ENCODE measurements around the gene POLH. TPM values are rescaled to one million over a fixed set of nuclear protein-coding genes. Genes with fewer than 3 reads are reported as not detected.
A peak's percentile ranks its signal among the peaks of the same experiment; 100 is the strongest.

POLH gene
- total and polyA plus RNA-seq, 9 of the 15 experiments (the other 6 are each of a cell fraction or from before 2014, with no cell fraction given) = 5.8 to 31.6 (median 20.6) TPM

- TF ChIP-seq NCOA1 (IDR thresholded peaks at IDR 0.05; ENCODE audit: low read depth) (peak; percentile 71; the same call in 1 of the 2 replicates), ZNF644 (tag; IDR thresholded peaks at IDR 0.05; ENCODE audit: low read depth) (no peak), E2F5 (CRISPR knock-in tag; IDR thresholded peaks at IDR 0.05) (peak; percentile 48; the same call in 1 of the 2 replicates), ZNF518B (CRISPR knock-in tag; IDR thresholded peaks at IDR 0.05) (no peak), ATF3 (IDR thresholded peaks at IDR 0.05) (no peak), ATF3 (CRISPR knock-in tag; conservative IDR thresholded peaks at IDR 0.05) (no peak; the same call in 1 of the 2 replicates), TRIM24 (IDR thresholded peaks at IDR 0.05) (peak; percentile 41 to 52; a peak in 3 of 4 replicates), BCOR (IDR thresholded peaks at IDR 0.05) (peak; percentile 84), XRCC3 (IDR thresholded peaks at IDR 0.05) (no peak), ZNF175 (CRISPR knock-in tag; IDR thresholded peaks at IDR 0.05; ENCODE audit: low read depth) (no peak), FOXJ3 (CRISPR knock-in tag; IDR thresholded peaks at IDR 0.05) (no peak), ZNF583 (CRISPR knock-in tag; IDR thresholded peaks at IDR 0.05) (no peak), MNT (conservative IDR thresholded peaks at IDR 0.05) (peak; percentile 87 to 90), ZNF239 (CRISPR knock-in tag; IDR thresholded peaks at IDR 0.05) (no peak), IRF1 (CRISPR knock-in tag; IDR thresholded peaks at IDR 0.05; ENCODE audit: borderline replicate concordance) (0 out of 2 replicates have a peak, but pooled peaks have one; percentile 7), ZNF232 (CRISPR knock-in tag; IDR thresholded peaks at IDR 0.05) (0 out of 2 replicates have a peak, but pooled peaks have one; percentile 34), ZNF717 (CRISPR knock-in tag; IDR thresholded peaks at IDR 0.05) (no peak), DDX20 (tag; IDR thresholded peaks at IDR 0.05; ENCODE audit: low read depth) (no peak), ELF4 (CRISPR knock-in tag; IDR thresholded peaks at IDR 0.05) (peak; percentile 92), COPS2 (conservative IDR thresholded peaks at IDR 0.05) (no peak), RBM22 (IDR thresholded peaks at IDR 0.05; ENCODE audit: low read depth, low read length, poor library complexity, severe bottlenecking) (peak; percentile 24), GTF2E2 (tag; IDR thresholded peaks at IDR 0.05) (0 out of 2 replicates have a peak, but pooled peaks have one; percentile 18)
Observed at GRCh38 chr6:43575105-43575771, 747 bp upstream of the POLH start (continued).
